ENCODE measurements around the gene ENHO. TPM values are rescaled to one million over a fixed set of nuclear protein-coding genes. Genes with fewer than 3 reads are reported as not detected.

Gene ENHO
- total and polyA plus RNA-seq, 2 of the 8 experiments (the other 6 are each of a cell fraction or from before 2014, with no cell fraction given), result 12.2 to 49.4 TPM

DNA sequence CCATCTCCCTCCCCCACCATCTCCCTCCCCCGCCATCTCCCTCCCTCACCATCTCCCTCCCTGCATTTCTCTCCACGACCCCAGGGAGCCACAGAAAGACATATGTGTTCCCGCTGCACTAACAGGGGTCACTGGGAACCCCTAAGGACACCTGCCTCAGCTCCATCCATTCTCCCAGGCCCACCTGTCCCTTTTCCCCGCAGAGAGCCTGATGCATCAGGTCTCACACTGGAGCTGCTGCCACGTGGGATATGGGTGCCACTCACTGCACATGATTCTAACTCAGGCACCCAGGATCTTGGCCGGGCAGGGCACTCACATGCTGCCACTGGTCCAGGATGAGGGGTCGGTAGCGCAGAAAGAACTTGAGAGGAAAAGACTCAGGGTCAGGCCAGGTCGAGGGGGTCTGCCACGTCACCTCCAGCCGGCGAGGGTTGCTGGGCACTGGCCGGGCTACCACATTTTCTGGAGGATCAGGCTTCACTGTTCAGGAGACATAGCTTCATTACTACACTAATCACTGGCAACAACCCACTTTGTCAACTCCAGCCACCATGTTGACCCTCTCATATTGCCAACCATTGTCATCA, 33.2 kb upstream of the ENHO start:
- Histone ChIP-seq H3K27ac (ENCODE audit: low read depth, low read length) (no peak overlapping the region), H3K14ac (ENCODE audit: insufficient read length) (no peak overlapping the region), H3K4ac (replicated peaks; ENCODE audit: insufficient read length, low read depth, low read length) (no peak overlapping the region), H3K4me1 (replicated peaks in 1 of 4; ENCODE audit: control insufficient read depth in 3 of 4, insufficient read depth in 4 of 4, low read length in 3 of 4) (peaks cover 10 to 29% (median 23%) of the 10 kb centered on the region in 4 experiments), H4K20me1 (replicated peaks in 1 of 2; ENCODE audit: control insufficient read depth in 1 of 2, insufficient read depth in 2 of 2, low read length in 2 of 2) (no peaks in the 10 kb centered on the region), H3K23ac (ENCODE audit: insufficient read length) (no peak overlapping the region), H3K4me2 (ENCODE audit: insufficient read depth in 1 of 2, low read depth in 2 of 2, low read length in 2 of 2) (no peak overlapping the region), H3K36me3 (ENCODE audit: control insufficient read depth in 2 of 4, insufficient read depth in 4 of 4, low read length in 3 of 4) (no peaks in the 10 kb centered on the region), H2AK5ac (ENCODE audit: low read depth, low read length) (no peak overlapping the region), H2AFZ (ENCODE audit: low read length) (no peak overlapping the region), H3K4me3 (ENCODE audit: extremely low read depth in 1 of 4, insufficient read depth in 2 of 4, low read depth in 3 of 4, low read length in 4 of 4) (no peak overlapping the region), H2BK5ac (ENCODE audit: low read depth, low read length) (no peak overlapping the region), H4K5ac (ENCODE audit: insufficient read length, low read depth, low read length) (no peak overlapping the region), H3K56ac (replicated peaks; ENCODE audit: insufficient read length, low read depth, low read length) (no peak overlapping the region), H2BK15ac (ENCODE audit: low read length) (peak overlapping the region; percentile 75; the same call in 1 of the 2 replicates), H2BK20ac (ENCODE audit: low read length) (no peak overlapping the region), H3K23me2 (ENCODE audit: low read depth, low read length) (no peaks in the 10 kb centered on the region), H4K8ac (ENCODE audit: extremely low read depth, insufficient read depth, low read length) (no peak overlapping the region), H3K9me3 (ENCODE audit: insufficient read depth in 2 of 2, low read depth in 1 of 2, low read length in 1 of 2) (no peaks in the 10 kb centered on the region), H3K79me1 (ENCODE audit: low read depth, low read length) (0 out of 2 replicates have a peak, but pooled peaks cover 2% of the 10 kb centered on the region), H3K9ac (replicated peaks in 1 of 4; ENCODE audit: extremely low read depth in 1 of 4, low read depth in 3 of 4, low read length in 3 of 4) (no peak overlapping the region), H3K18ac (ENCODE audit: extremely low read depth, low read length) (no peak overlapping the region), H3K27me3 (replicated peaks in 1 of 4; ENCODE audit: control insufficient read depth in 3 of 4, extremely low read depth in 1 of 4, insufficient read depth in 3 of 4, low read length in 3 of 4) (no peaks in the 10 kb centered on the region), H2BK12ac (ENCODE audit: low read depth, low read length) (no peak overlapping the region), H3K79me2 (ENCODE audit: control insufficient read depth in 1 of 2, insufficient read depth in 2 of 2, low read length in 2 of 2) (no peaks in the 10 kb centered on the region), H2BK120ac (replicated peaks; ENCODE audit: low read depth, low read length) (no peak overlapping the region), H4K91ac (replicated peaks; ENCODE audit: insufficient read length, low read length) (no peak overlapping the region)
- WGBS, 2 experiments (ENCODE audit: extremely low coverage in 1 of 2, insufficient coverage in 1 of 2, insufficient read length in 1 of 2, insufficient replicate concordance in 2 of 2, low coverage in 1 of 2, low lambda C conversion rate in 2 of 2, missing lambda C conversion rate in 1 of 2), result 92% methylated on average over 12 of the region's 13 CpGs; no CpG with 5 or more reads in 1 of the 2 experiments
- POLR2A ChIA-PET (ENCODE audit: partially characterized antibody), result interaction anchor here (1.0 to 1.6 kb wide), 4 partner anchors 10 to 53 kb away, joined by 3 to 5 read pairs (median 3); no protein-coding TSS in a partner anchor
- CTCF ChIA-PET (ENCODE audit: partially characterized antibody), result interaction anchor here (0.6 to 11.9 kb wide), 8 partner anchors 8 to 423 kb away, joined by 3 to 241 read pairs (median 11); no protein-coding TSS in a partner anchor
- peak in 1 of 2 experiments; percentile 39 for DNase-seq (ENCODE audit: low read depth in 1 of 2, low spot score in 2 of 2)
- FAIRE-seq, result no peak
- TF ChIP-seq SIX5 (IDR thresholded peaks at IDR 0.05; ENCODE audit: low read depth, low read length) (no peak), CTBP2 (IDR thresholded peaks at IDR 0.05; ENCODE audit: borderline replicate concordance, insufficient read depth, insufficient read length, low read length) (no peak), SP1 (IDR thresholded peaks at IDR 0.05; ENCODE audit: low read depth, low read length) (no peak), RBBP5 (IDR thresholded peaks at IDR 0.05; ENCODE audit: borderline replicate concordance, low read depth, low read length) (no peak), SUZ12 (IDR thresholded peaks at IDR 0.05; ENCODE audit: low read length) (no peak), TEAD4 (IDR thresholded peaks at IDR 0.05; ENCODE audit: low read depth, low read length) (no peak), HDAC2 (IDR thresholded peaks at IDR 0.05; ENCODE audit: borderline replicate concordance in 1 of 2, low read depth in 2 of 2, low read length in 2 of 2) (no peak), KDM1A (IDR thresholded peaks at IDR 0.05; ENCODE audit: borderline replicate concordance, low read length) (no peak), RAD21 (IDR thresholded peaks at IDR 0.05 in 1 of 2, conservative IDR thresholded peaks at IDR 0.05 in 1 of 2; ENCODE audit: low read depth in 2 of 2, low read length in 2 of 2) (no peak), NANOG (IDR thresholded peaks at IDR 0.05; ENCODE audit: insufficient read depth, low read depth, low read length, poor library complexity, severe bottlenecking) (no peak), TAF7 (optimal IDR thresholded peaks at IDR 0.05; ENCODE audit: borderline replicate concordance, low read depth, low read length) (no peak), SIN3A (conservative IDR thresholded peaks at IDR 0.05 in 1 of 2, IDR thresholded peaks at IDR 0.05 in 1 of 2; ENCODE audit: low read depth in 1 of 2, low read length in 2 of 2) (no peak)
